HG03108 (cell line): Measurements from ENCODE around the gene KRT4.
"Not testable (repeated sequence)": the region's sequence is repeated elsewhere in the genome, so short reads cannot be mapped to it uniquely, and the experiment has no call there.

Experiments
- ATAC-seq: cut with Tn5 transposase; IDR thresholded peaks from one replicate; pipeline ENCODE4 v1.9.1; 2021; ENCODE audit warnings: moderate library complexity; ENCODE audit not compliant: unreplicated experiment

KRT4 gene

GRCh38 chr12:52813885-52814709 lies at the start of gene KRT4:
KRT4 (minus strand) TSS chr12:52814116; CDS start chr12:52814058, 58 bp downstream.
- no peak for ATAC-seq

GRCh38 chr12:52862023-52862422 lies 48.1 kb upstream of the KRT4 start:
- no peak for ATAC-seq

GRCh38 chr12:52861511-52861910 lies 47.6 kb upstream of the KRT4 start:
- no peak for ATAC-seq

GRCh38 chr12:52860102-52860823 lies 46.3 kb upstream of the KRT4 start:
- ATAC-seq: no peak

GRCh38 chr12:52857500-52857899 lies 43.6 kb upstream of the KRT4 start:
- no peak for ATAC-seq

GRCh38 chr12:52856787-52857186 lies 42.9 kb upstream of the KRT4 start:
- no peak for ATAC-seq

- ATAC-seq: not testable (repeated sequence)
Observed at GRCh38 chr12:52856077-52856476, 42.2 kb upstream of the KRT4 start.

- ATAC-seq: no peak
Observed at GRCh38 chr12:52851787-52852186, 37.9 kb upstream of the KRT4 start.

GRCh38 chr12:52850681-52851080 lies 36.8 kb upstream of the KRT4 start:
- ATAC-seq: no peak

GRCh38 chr12:52849511-52849910 lies 35.6 kb upstream of the KRT4 start:
- no peak for ATAC-seq

GRCh38 chr12:52848661-52849255 lies 34.8 kb upstream of the KRT4 start, which contains the start of gene KRT78:
KRT78 (minus strand) TSS chr12:52848994; CDS start chr12:52848930, 64 bp downstream.
- no peak for ATAC-seq

GRCh38 chr12:52847335-52848102 lies 33.6 kb upstream of the KRT4 start:
- no peak for ATAC-seq

- ATAC-seq: no peak
Observed at GRCh38 chr12:52846356-52846970, 32.5 kb upstream of the KRT4 start.

GRCh38 chr12:52845946-52846345 lies 32.0 kb upstream of the KRT4 start:
- no peak for ATAC-seq

GRCh38 chr12:52844386-52844785 lies 30.5 kb upstream of the KRT4 start:
- ATAC-seq: no peak

GRCh38 chr12:52839436-52840105 lies 25.7 kb upstream of the KRT4 start:
- ATAC-seq: no peak

GRCh38 chr12:52838609-52839435 lies 24.9 kb upstream of the KRT4 start:
- no peak for ATAC-seq

GRCh38 chr12:52837781-52838608 lies 24.1 kb upstream of the KRT4 start:
- no peak for ATAC-seq
